Liver (tissue), 3 donors: ENCODE data around the gene NUBP1.
"Not testable (repeated sequence)": the region's sequence is repeated elsewhere in the genome, so short reads cannot be mapped to it uniquely, and the experiment has no call there.

Experiments used
- EGR1 ChIP-seq, 2 donors: IDR thresholded peaks; 2 replicates each; pipeline ENCODE4 v1.6.1; 2016 to 2018; ENCODE audit warnings: antibody characterized with exemption in 2 of 2, low read depth in 2 of 2
- GABPA ChIP-seq, 2 donors: IDR thresholded peaks in 1 of 2; conservative IDR thresholded peaks in 1 of 2; 2 replicates each; pipeline ENCODE4 v1.6.1; 2016; ENCODE audit warnings: antibody characterized with exemption in 2 of 2, mild to moderate bottlenecking in 1 of 2, moderate library complexity in 1 of 2
- NR2F2 ChIP-seq: IDR thresholded peaks from 2 replicates; pipeline ENCODE4 v1.6.1; 2016; ENCODE audit warnings: antibody characterized with exemption
- RAD21 ChIP-seq, 2 donors: IDR thresholded peaks; 2 replicates each; pipeline ENCODE4 v1.6.1; 2016; ENCODE audit warnings: antibody characterized with exemption in 2 of 2, mild to moderate bottlenecking in 2 of 2
- TAF1 ChIP-seq: conservative IDR thresholded peaks from 2 replicates; pipeline ENCODE4 v1.6.1; 2016; ENCODE audit warnings: antibody characterized with exemption, mild to moderate bottlenecking
- TF ChIP-seq, protein P1 (sequence below): IDR thresholded peaks from 2 replicates; pipeline ENCODE4 v1.6.1; 2016; ENCODE audit warnings: antibody characterized with exemption, mild to moderate bottlenecking
- TF ChIP-seq, protein P2 (sequence below): fragments of 150-350 bp; IDR thresholded peaks from 2 replicates; pipeline ENCODE4 v1.5.1; 2017; ENCODE audit warnings: improper control_type of control experiment, low read depth, low read length; ENCODE audit not compliant: missing input control
- TF ChIP-seq, protein P3 (sequence below): IDR thresholded peaks from 2 replicates; pipeline ENCODE4 v1.6.1; 2016; ENCODE audit warnings: antibody characterized with exemption
- donor health status: healthy.
- donor health status: healthy.

DNA sequence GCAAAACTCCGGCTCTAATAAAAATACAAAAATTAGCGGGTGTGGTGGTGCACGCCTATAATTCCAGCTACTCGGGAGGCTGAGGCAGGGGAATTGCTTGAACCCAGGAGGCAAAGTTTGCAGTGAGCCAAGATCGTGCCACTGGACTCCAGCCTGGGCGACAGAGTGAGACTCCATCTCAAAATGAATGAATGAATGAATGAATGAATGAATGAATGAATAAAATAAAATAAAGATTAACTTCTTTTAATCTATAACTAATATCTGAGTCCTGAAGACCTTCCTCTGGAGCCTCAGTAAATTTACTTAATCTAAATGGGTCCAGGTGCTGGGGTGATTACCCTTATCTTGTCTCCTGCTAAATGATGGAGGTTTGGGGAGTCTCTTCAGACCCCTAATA is 36.3 kb downstream of the NUBP1 start:
- TF ChIP-seq, protein P1, sequence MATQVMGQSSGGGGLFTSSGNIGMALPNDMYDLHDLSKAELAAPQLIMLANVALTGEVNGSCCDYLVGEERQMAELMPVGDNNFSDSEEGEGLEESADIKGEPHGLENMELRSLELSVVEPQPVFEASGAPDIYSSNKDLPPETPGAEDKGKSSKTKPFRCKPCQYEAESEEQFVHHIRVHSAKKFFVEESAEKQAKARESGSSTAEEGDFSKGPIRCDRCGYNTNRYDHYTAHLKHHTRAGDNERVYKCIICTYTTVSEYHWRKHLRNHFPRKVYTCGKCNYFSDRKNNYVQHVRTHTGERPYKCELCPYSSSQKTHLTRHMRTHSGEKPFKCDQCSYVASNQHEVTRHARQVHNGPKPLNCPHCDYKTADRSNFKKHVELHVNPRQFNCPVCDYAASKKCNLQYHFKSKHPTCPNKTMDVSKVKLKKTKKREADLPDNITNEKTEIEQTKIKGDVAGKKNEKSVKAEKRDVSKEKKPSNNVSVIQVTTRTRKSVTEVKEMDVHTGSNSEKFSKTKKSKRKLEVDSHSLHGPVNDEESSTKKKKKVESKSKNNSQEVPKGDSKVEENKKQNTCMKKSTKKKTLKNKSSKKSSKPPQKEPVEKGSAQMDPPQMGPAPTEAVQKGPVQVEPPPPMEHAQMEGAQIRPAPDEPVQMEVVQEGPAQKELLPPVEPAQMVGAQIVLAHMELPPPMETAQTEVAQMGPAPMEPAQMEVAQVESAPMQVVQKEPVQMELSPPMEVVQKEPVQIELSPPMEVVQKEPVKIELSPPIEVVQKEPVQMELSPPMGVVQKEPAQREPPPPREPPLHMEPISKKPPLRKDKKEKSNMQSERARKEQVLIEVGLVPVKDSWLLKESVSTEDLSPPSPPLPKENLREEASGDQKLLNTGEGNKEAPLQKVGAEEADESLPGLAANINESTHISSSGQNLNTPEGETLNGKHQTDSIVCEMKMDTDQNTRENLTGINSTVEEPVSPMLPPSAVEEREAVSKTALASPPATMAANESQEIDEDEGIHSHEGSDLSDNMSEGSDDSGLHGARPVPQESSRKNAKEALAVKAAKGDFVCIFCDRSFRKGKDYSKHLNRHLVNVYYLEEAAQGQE, result not testable (repeated sequence)
- TF ChIP-seq, protein P2, sequence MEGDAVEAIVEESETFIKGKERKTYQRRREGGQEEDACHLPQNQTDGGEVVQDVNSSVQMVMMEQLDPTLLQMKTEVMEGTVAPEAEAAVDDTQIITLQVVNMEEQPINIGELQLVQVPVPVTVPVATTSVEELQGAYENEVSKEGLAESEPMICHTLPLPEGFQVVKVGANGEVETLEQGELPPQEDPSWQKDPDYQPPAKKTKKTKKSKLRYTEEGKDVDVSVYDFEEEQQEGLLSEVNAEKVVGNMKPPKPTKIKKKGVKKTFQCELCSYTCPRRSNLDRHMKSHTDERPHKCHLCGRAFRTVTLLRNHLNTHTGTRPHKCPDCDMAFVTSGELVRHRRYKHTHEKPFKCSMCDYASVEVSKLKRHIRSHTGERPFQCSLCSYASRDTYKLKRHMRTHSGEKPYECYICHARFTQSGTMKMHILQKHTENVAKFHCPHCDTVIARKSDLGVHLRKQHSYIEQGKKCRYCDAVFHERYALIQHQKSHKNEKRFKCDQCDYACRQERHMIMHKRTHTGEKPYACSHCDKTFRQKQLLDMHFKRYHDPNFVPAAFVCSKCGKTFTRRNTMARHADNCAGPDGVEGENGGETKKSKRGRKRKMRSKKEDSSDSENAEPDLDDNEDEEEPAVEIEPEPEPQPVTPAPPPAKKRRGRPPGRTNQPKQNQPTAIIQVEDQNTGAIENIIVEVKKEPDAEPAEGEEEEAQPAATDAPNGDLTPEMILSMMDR, result not testable (repeated sequence)
- TF ChIP-seq TAF1; NR2F2; RAD21 (IDR thresholded peaks at IDR 0.05); GABPA (IDR thresholded peaks at IDR 0.05 in 1 of 2, conservative IDR thresholded peaks at IDR 0.05 in 1 of 2); EGR1 (IDR thresholded peaks at IDR 0.05; ENCODE audit: low read depth in 2 of 2): not testable (repeated sequence)
- TF ChIP-seq, protein P3, sequence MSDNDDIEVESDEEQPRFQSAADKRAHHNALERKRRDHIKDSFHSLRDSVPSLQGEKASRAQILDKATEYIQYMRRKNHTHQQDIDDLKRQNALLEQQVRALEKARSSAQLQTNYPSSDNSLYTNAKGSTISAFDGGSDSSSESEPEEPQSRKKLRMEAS, result not testable (repeated sequence)
